Nasal cavity respiratory epithelium epithelial cell of viscerocranial mucosa (primary cell): Measurements from ENCODE around the gene ADSS2. TPM values are rescaled to one million over a fixed set of nuclear protein-coding genes. Genes with fewer than 3 reads are reported as not detected.

ENCODE experiments used
- total RNA-seq: library from RNA; depleted of rRNA; stranded (reverse); fragments of >200 nt; gene quantifications from 2 replicates; pipeline ENCODE4 v1.2.3, GENCODE V29; 2014

ADSS2 gene
- total RNA-seq = 57.1 and 68.4 TPM in 2 replicates

GRCh38 chr1:244451539-244451950 is at the start of gene ADSS2:
TSS of gene ADSS2 (minus strand) at chr1:244451909. CDS start at chr1:244451817, 92 bp downstream.

GRCh38 chr1:244461245-244462071 is 9.7 kb upstream of the ADSS2 start, which contains the start of gene CATSPERE:
TSS of gene CATSPERE (plus strand) at chr1:244461273. CDS start at chr1:244461430, 157 bp downstream.

Other genes starting within 250 kb of the ADSS2 start
- gene CATSPERE, start 9.4 kb upstream of the ADSS2 start, total RNA-seq = 0.34 and 0.43 TPM in 2 replicates
- 56.1 and 88.2 TPM in 2 replicates for gene DESI2, start 201.2 kb upstream of the ADSS2 start, total RNA-seq